NCI-H748 treated with DMSO at 0.1 percent for 48 hours (cell line): ENCODE measurements around the gene NR3C2.
A peak's percentile ranks its signal among the peaks of the same experiment; 100 is the strongest.
"Not testable (repeated sequence)": the region's sequence is repeated elsewhere in the genome, so short reads cannot be mapped to it uniquely, and the experiment has no call there.

Experiments used
- DNase-seq: peaks from one replicate; lab custom pipeline; 2025; lab: John Stamatoyannopoulos, UW

The NR3C2 gene

GRCh38 chr4:148216321-148216720 is 225.9 kb downstream of the NR3C2 start:
- DNase-seq, result no peak

- DNase-seq, result no peak
Observed at GRCh38 chr4:148215202-148215601, 227.0 kb downstream of the NR3C2 start.

DNA sequence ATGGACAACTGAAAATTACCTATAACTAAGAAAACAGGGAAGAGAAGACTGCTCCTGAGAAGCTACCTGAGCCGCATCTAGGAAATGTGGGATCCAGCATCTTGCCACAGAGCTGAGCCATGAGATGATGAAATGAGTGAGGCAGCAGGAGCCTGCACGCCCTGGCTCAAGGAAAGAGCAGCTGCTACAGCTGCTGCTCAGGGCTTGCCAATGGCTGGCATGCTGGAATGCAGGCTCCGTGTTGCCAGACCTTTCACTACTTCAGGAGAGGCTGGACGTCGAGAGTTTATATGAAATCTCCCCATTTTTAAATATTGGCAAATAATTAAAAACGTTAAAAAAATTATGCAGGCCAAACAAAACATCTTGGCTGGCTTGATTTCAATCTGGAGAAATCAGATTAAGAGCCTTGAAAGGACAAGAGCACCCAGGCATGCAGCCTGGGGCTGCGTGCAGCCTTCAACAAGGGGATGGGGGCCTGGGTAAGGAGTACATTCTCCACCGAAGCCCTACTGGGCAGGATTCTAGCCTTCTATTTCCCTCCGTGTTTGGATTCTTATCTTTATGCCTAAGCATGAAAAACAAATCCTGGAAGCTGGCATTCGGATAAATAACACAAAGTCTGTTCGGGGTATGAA is 227.6 kb downstream of the NR3C2 start:
- no peak for DNase-seq

- no peak for DNase-seq
Observed at GRCh38 chr4:148211533-148211932, 230.7 kb downstream of the NR3C2 start.

GRCh38 chr4:148210661-148211060 is 231.6 kb downstream of the NR3C2 start:
- DNase-seq, result no peak

- no peak for DNase-seq
Observed at GRCh38 chr4:148207068-148207467, 235.1 kb downstream of the NR3C2 start.

- DNase-seq, result no peak
Observed at GRCh38 chr4:148205476-148205875, 236.7 kb downstream of the NR3C2 start.

GRCh38 chr4:148204892-148205291 is 237.3 kb downstream of the NR3C2 start:
- no peak for DNase-seq

DNA sequence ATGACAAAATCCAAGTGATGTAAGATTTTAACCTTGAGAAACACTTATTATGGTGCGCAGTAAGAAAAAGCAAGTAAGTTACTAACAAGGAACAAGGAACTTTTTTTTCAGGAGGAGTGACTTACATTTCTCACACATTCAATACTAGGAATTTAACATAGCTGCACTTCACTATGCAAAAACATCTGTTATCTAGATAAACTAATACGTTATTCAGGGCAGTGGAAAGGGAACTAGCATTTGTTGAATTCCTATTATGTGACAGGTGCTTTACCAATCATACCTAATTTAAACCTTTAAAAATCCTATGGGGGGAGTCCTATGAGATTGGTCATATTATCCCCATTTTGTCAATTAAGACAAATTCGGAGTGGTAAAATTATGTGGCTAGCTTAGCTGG is 238.0 kb downstream of the NR3C2 start:
- DNase-seq, result no peak

GRCh38 chr4:148203056-148203898 is 238.9 kb downstream of the NR3C2 start:
- DNase-seq, result peak; percentile 9

DNA sequence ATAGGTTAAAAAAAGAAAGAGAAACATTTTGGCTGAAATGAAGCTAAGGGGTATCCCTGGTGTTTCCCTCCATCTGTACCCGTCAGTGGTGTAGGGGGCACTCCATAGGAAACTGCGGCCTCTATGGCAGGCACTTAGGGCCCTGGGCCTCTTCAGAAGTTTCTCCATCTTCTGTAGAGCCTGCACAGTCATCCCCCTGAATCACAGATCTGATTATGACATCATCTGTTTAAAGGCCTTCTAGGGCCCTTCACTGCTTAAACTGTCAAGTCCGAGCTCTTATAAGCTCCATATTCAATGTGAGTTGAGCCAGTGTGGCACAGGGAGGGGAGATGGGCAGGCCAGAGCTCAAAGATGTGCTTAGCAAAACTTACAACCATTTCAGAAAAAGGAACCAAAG is 241.3 kb downstream of the NR3C2 start:
- DNase-seq, result no peak

- no peak for DNase-seq
Observed at GRCh38 chr4:148196164-148196563, 246.1 kb downstream of the NR3C2 start.

GRCh38 chr4:148192526-148192925 is 249.7 kb downstream of the NR3C2 start:
- no peak for DNase-seq

- DNase-seq, result not testable (repeated sequence)
Observed at GRCh38 chr4:148187454-148188222, 254.6 kb downstream of the NR3C2 start.

DNA sequence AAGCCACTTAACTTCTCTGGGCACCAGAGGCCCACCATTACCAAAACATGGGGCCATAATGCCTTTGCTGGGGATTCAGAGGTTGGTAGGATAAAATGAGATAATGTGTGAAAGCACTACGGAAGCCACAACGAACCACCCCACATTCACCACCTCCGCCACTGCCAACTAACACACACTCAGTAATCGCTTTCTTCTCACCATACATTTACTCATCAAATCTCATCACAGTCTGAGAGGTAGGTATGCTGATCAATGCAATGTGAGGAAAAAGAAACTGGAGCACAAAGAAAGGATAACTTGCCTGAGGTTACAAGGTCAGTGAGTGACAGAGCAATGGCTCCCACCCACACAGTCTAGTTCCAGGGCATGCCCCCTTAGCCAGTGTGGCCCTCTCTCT is 257.3 kb downstream of the NR3C2 start:
- no peak for DNase-seq

DNA sequence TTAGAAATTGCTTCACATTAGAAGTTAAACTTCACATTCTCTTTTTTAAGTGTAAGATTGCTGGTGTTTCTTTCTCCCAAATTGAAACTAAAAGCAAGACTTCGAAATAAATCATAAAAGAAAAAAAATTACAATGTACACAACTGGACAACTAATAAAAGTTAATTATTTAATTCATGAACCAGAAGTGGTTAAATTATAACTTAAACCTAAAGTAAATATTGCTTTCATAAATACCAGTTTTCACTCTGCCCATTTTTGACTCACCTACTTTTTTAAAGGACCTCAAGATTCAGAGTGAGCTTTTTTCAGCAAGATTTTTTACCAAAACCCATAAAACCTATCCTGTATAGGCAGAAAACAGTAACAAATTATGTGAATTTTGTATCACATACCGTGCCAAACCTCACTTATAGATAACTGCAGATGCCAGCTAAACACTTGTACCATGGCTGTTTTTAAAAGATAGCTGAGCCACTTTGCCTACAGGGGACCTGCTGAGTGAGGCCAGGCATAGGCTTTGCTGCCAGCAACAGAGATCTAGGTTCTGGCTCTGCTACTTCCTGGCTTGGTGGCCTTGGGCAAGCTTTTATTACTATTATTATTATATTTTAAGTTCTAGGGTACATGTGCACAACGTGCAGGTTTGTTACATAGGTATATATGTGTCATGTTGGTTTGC is 259.8 kb downstream of the NR3C2 start:
- no peak for DNase-seq

- DNase-seq, result no peak
Observed at GRCh38 chr4:148173397-148174017, 268.7 kb downstream of the NR3C2 start.

- no peak for DNase-seq
Observed at GRCh38 chr4:148171596-148171995, 270.6 kb downstream of the NR3C2 start.

DNA sequence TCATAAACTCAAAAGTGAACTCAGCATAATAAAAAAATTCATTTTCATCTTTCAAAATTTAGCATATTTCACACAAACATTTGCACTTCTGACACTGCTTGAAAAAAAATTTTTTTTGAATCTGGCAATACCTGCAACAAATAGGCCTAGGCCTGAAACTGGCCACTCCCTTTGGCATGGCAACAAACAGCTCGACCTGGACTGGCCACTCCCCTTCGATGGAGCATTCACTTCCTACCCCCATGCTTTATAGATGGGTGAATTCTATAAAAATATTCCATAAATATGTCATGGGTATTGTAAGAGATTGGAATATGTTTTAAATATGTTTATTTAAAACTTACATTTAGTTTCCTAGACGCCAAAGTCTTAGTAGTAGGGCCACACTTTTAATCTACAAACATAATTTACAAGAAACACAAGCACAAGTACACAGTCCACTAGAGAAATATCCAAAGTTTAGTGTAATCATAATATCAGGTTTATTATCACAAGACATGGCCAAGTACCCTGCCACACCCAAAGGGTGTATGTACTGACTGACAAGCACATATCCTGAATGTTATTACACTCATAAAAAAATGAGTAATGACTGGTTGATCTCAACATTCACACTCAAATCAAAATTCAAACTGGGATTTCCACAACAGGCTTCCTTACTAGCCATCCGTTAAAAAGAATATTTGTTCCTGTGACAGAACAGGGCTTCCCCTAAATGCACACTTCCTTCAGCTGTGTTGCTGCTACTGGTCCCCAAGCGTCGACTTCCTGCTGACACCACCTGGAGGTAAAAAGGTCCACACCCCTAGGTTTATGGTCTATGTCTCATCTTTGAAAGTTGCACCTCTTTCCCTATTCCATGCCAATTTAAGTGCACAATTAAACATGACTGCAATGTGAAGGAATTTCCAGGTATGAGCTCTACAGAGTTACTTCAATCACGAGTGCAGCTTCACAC is 271.5 kb downstream of the NR3C2 start:
- DNase-seq, result no peak

GRCh38 chr4:148166132-148166591 is 276.1 kb downstream of the NR3C2 start:
- DNase-seq, result no peak
